ENCODE results near the gene ATG5.
"Not testable (repeated sequence)": the region's sequence is repeated elsewhere in the genome, so short reads cannot be mapped to it uniquely, and the experiment has no call there.

The ATG5 gene

GRCh38 chr6:106173124-106173879 is 152.3 kb downstream of the ATG5 start:
- no peak for DNase-seq

GRCh38 chr6:106170030-106170791 is 155.3 kb downstream of the ATG5 start:
- no peak for DNase-seq

GRCh38 chr6:106169517-106169916 is 156.0 kb downstream of the ATG5 start:
- no peak for DNase-seq

- no peak for DNase-seq
These were observed 157.3 kb downstream of the ATG5 start for GRCh38 chr6:106168097-106168888.

- DNase-seq, result no peak
These were observed 158.3 kb downstream of the ATG5 start for GRCh38 chr6:106167096-106167814.

GRCh38 chr6:106165885-106166485 is 159.6 kb downstream of the ATG5 start:
- no peak for DNase-seq

- peak; percentile 88 for DNase-seq
These were observed 161.3 kb downstream of the ATG5 start for GRCh38 chr6:106163966-106164877.

GRCh38 chr6:106163446-106163965 is 162.1 kb downstream of the ATG5 start:
- peak; percentile 78 for DNase-seq

- DNase-seq, result no peak
These were observed 162.6 kb downstream of the ATG5 start for GRCh38 chr6:106162921-106163320.

- DNase-seq, result no peak
These were observed 163.7 kb downstream of the ATG5 start for GRCh38 chr6:106161893-106162292.

- no peak for DNase-seq
These were observed 164.2 kb downstream of the ATG5 start for GRCh38 chr6:106161311-106161874.

GRCh38 chr6:106160189-106160588 is 165.4 kb downstream of the ATG5 start:
- DNase-seq, result no peak

GRCh38 chr6:106159531-106159940 is 166.0 kb downstream of the ATG5 start:
- no peak for DNase-seq

GRCh38 chr6:106158816-106159215 is 166.7 kb downstream of the ATG5 start:
- DNase-seq, result no peak

GRCh38 chr6:106156863-106157262 is 168.7 kb downstream of the ATG5 start:
- no peak for DNase-seq

- no peak for DNase-seq
These were observed 169.1 kb downstream of the ATG5 start for GRCh38 chr6:106156413-106156812.

- DNase-seq, result no peak
These were observed 170.2 kb downstream of the ATG5 start for GRCh38 chr6:106155219-106155830.

- DNase-seq, result no peak
These were observed 171.2 kb downstream of the ATG5 start for GRCh38 chr6:106154326-106154725.

GRCh38 chr6:106152952-106153351 is 172.6 kb downstream of the ATG5 start:
- DNase-seq, result no peak

- DNase-seq, result not testable (repeated sequence)
These were observed 173.1 kb downstream of the ATG5 start for GRCh38 chr6:106152476-106152875.
